Parathyroid adenoma (tissue), 2 donors: ENCODE data around the gene GRK3.

Experiments
- H2AFZ ChIP-seq: fragments of 300-600 bp; sonication (generic); one replicate; pipeline ENCODE4 v1.7.0; 2017; ENCODE audit warnings: antibody characterized with exemption, mild to moderate bottlenecking
- H3K27ac ChIP-seq: fragments of 300-600 bp; sonication (generic); one replicate; pipeline ENCODE4 v1.7.0; 2017
- H3K27me3 ChIP-seq: fragments of 300-600 bp; sonication (generic); one replicate; pipeline ENCODE4 v1.7.0; 2017; ENCODE audit warnings: low read length; ENCODE audit not compliant: control insufficient read depth, insufficient read depth
- H3K36me3 ChIP-seq: fragments of 300-600 bp; sonication (generic); one replicate; pipeline ENCODE4 v1.7.0; 2017; ENCODE audit warnings: low read length; ENCODE audit not compliant: control insufficient read depth, insufficient read depth
- H3K4me1 ChIP-seq: fragments of 300-600 bp; sonication (generic); one replicate; pipeline ENCODE4 v1.7.0; 2017; ENCODE audit warnings: control low read depth
- H3K4me2 ChIP-seq: fragments of 300-600 bp; sonication (generic); one replicate; pipeline ENCODE4 v1.7.0; 2017; ENCODE audit warnings: low read length
- H3K4me3 ChIP-seq: fragments of 300-600 bp; sonication (generic); one replicate; pipeline ENCODE4 v1.7.0; 2017; ENCODE audit warnings: low read depth, low read length
- H3K79me2 ChIP-seq: fragments of 300-600 bp; sonication (generic); one replicate; pipeline ENCODE4 v1.7.0; 2017; ENCODE audit warnings: control low read depth
- H3K9ac ChIP-seq: fragments of 300-600 bp; sonication (generic); one replicate; pipeline ENCODE4 v1.7.0; 2017; ENCODE audit warnings: mild to moderate bottlenecking
- H3K9me3 ChIP-seq: fragments of 300-600 bp; sonication (generic); one replicate; pipeline ENCODE4 v1.7.0; 2017; ENCODE audit warnings: low read length; ENCODE audit not compliant: control insufficient read depth
- TF ChIP-seq, protein P1 (sequence below): fragments of 300-600 bp; sonication (generic); IDR thresholded peaks from one replicate; pipeline ENCODE4 v1.7.0; 2017; ENCODE audit warnings: antibody characterized with exemption, mild to moderate bottlenecking
- donor health status: primary hyperparathyroidism.

Gene GRK3

DNA sequence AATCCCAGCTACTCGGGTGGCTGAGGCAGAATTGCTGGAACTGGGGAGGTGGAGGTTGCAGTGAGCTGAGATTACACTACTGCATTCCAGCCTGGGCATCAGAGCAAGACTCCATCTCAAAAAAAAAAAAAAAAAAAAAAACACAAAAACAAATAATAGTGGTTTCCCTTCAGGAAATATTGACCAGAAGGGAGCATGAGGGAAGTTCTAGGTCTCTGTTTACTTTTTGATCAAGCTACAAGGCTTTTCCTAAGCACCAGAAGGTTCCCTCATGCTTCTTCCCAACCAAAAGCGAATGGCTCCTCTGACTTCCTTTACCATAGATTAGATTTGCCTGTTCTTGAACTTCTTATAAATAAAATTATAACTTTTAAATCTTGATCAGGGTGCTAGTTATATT is 195.8 kb downstream of the GRK3 start:
- H3K9ac ChIP-seq, result no peak overlapping the region
- no peaks in the 10 kb centered on the region for H3K27me3 ChIP-seq
- TF ChIP-seq, protein P1, sequence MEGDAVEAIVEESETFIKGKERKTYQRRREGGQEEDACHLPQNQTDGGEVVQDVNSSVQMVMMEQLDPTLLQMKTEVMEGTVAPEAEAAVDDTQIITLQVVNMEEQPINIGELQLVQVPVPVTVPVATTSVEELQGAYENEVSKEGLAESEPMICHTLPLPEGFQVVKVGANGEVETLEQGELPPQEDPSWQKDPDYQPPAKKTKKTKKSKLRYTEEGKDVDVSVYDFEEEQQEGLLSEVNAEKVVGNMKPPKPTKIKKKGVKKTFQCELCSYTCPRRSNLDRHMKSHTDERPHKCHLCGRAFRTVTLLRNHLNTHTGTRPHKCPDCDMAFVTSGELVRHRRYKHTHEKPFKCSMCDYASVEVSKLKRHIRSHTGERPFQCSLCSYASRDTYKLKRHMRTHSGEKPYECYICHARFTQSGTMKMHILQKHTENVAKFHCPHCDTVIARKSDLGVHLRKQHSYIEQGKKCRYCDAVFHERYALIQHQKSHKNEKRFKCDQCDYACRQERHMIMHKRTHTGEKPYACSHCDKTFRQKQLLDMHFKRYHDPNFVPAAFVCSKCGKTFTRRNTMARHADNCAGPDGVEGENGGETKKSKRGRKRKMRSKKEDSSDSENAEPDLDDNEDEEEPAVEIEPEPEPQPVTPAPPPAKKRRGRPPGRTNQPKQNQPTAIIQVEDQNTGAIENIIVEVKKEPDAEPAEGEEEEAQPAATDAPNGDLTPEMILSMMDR, result no peak
- no peak overlapping the region for H3K27ac ChIP-seq
- H3K9me3 ChIP-seq, result no peaks in the 10 kb centered on the region
- no peaks in the 10 kb centered on the region for H3K36me3 ChIP-seq
- H2AFZ ChIP-seq, result no peak overlapping the region
- no peak overlapping the region for H3K4me2 ChIP-seq
- H3K4me1 ChIP-seq, result no peaks in the 10 kb centered on the region
- no peak overlapping the region for H3K4me3 ChIP-seq
- H3K79me2 ChIP-seq, result no peaks in the 10 kb centered on the region

DNA sequence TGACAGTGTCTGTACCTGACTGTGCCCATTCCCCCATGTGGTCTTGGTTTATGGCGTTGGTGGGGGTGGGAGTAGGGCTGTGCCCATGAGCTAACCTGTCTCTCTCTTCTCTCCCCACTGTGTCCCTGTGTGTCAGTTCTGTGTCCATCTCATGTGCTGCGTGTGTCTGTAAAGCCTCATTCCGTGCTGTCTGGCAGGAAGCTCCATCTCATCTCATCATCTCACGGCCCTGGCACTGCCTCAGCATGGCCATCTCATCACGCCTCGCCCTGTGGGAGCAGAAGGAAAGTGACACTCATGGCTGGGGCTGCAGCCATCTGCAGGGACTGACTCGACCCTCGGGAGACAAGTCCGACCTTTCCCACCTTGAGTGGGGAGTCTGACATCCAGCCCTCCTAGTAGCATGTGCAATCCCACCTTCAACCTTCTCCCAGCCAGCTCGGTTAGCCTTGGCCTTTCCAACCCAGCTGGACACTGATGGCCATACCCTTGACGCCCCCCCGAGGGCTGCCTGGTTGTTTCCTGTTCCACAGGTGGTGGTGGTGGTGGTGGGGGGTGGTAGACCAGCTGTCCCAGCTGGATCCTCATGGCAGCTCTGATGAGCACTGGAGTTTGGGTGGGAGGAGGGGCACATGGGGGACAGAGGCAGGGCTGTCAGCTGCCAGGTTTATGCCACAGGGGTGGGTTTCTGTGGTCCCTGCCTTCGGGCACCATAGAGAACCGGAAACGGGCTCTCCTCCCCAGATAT is 196.5 kb downstream of the GRK3 start:
- TF ChIP-seq, protein P1, result no peak
- Histone ChIP-seq H3K79me2 (no peaks in the 10 kb centered on the region), H3K27ac (no peak overlapping the region), H3K9ac (no peak overlapping the region), H3K9me3 (no peaks in the 10 kb centered on the region), H3K4me1 (no peaks in the 10 kb centered on the region), H3K4me3 (no peak overlapping the region), H3K4me2 (no peak overlapping the region), H3K27me3 (no peaks in the 10 kb centered on the region), H3K36me3 (no peaks in the 10 kb centered on the region), H2AFZ (no peak overlapping the region)

DNA sequence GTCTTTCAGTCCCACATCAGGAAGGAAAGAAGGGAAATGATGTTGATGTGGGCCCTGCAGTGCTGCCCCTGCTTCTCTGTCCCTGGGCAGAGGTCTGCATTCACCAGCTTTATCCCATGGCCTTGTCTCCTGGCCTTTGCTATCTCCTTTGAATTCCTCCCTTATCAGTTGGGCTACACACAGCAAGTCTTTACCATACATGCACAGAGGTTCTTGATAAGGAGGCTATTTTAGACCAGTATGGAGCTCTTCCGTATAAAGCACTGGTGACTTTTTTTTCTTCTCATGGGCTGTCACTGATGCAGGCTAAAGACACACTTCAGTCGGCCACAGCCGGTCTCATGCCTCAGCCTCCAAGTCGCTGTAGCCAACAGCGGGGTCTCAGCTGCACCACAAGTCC is 197.7 kb downstream of the GRK3 start:
- no peaks in the 10 kb centered on the region for H3K27me3 ChIP-seq
- H3K4me3 ChIP-seq, result no peak overlapping the region
- H3K9me3 ChIP-seq, result no peaks in the 10 kb centered on the region
- H3K79me2 ChIP-seq, result no peaks in the 10 kb centered on the region
- no peaks in the 10 kb centered on the region for H3K4me1 ChIP-seq
- H3K27ac ChIP-seq, result no peak overlapping the region
- TF ChIP-seq, protein P1, result no peak
- H2AFZ ChIP-seq, result no peak overlapping the region
- H3K9ac ChIP-seq, result no peak overlapping the region
- no peak overlapping the region for H3K4me2 ChIP-seq
- no peaks in the 10 kb centered on the region for H3K36me3 ChIP-seq

DNA sequence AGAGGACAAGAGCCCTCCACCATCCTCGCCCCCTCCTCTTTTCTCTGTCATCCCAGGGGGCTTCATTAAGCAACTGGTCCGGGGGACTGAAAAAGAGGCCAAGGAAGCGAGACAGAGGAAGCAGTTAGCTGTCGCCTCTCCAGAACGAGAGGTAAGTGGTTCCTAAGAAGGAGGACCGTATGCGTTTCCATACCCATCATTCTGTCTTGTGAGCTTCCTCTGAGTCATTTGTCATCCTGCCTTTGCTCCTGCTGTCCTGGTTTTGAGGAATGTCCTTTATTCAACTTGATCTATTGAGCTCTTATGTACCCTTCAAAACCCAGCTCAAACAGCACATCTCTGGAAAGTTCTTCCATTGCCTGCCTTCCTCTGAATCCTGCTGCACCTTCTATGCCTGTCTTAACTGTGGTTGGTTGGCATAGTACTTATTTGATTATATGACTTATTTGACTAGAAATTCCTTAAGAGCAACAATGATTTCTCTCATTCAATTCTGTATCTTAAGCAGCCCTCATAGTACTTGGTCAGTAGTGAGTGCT is 198.8 kb downstream of the GRK3 start:
- H3K27me3 ChIP-seq, result no peaks in the 10 kb centered on the region
- no peak overlapping the region for H2AFZ ChIP-seq
- H3K9me3 ChIP-seq, result no peaks in the 10 kb centered on the region
- H3K4me3 ChIP-seq, result no peak overlapping the region
- TF ChIP-seq, protein P1, result no peak
- no peak overlapping the region for H3K9ac ChIP-seq
- H3K4me1 ChIP-seq, result no peaks in the 10 kb centered on the region
- no peaks in the 10 kb centered on the region for H3K36me3 ChIP-seq
- H3K79me2 ChIP-seq, result no peaks in the 10 kb centered on the region
- no peak overlapping the region for H3K27ac ChIP-seq
- H3K4me2 ChIP-seq, result no peak overlapping the region
